ENCODE results near the gene FAM114A1. TPM values are rescaled to one million over a fixed set of nuclear protein-coding genes. Genes with fewer than 3 reads are reported as not detected.
"Not testable (repeated sequence)": the region's sequence is repeated elsewhere in the genome, so short reads cannot be mapped to it uniquely, and the experiment has no call there.

Gene FAM114A1
- total RNA-seq, 1 donor from 2014 or later = 117 TPM

- DNase-seq (ENCODE audit: low read depth, low spot score) = no peak
Measured at GRCh38 chr4:38902695-38903094, 35.1 kb downstream of the FAM114A1 start.

- DNase-seq (ENCODE audit: low read depth, low spot score) = no peak
Measured at GRCh38 chr4:38904090-38904666, 36.6 kb downstream of the FAM114A1 start.

GRCh38 chr4:38904682-38905081 lies 37.1 kb downstream of the FAM114A1 start:
- DNase-seq (ENCODE audit: low read depth, low spot score) = no peak

GRCh38 chr4:38905652-38906385 lies 38.2 kb downstream of the FAM114A1 start:
- no peak for DNase-seq (ENCODE audit: low read depth, low spot score)

GRCh38 chr4:38907696-38908270 lies 40.2 kb downstream of the FAM114A1 start:
- no peak for DNase-seq (ENCODE audit: low read depth, low spot score)

GRCh38 chr4:38909015-38909414 lies 41.4 kb downstream of the FAM114A1 start:
- DNase-seq (ENCODE audit: low read depth, low spot score) = no peak

- DNase-seq (ENCODE audit: low read depth, low spot score) = no peak
Measured at GRCh38 chr4:38911257-38911656, 43.7 kb downstream of the FAM114A1 start.

DNA sequence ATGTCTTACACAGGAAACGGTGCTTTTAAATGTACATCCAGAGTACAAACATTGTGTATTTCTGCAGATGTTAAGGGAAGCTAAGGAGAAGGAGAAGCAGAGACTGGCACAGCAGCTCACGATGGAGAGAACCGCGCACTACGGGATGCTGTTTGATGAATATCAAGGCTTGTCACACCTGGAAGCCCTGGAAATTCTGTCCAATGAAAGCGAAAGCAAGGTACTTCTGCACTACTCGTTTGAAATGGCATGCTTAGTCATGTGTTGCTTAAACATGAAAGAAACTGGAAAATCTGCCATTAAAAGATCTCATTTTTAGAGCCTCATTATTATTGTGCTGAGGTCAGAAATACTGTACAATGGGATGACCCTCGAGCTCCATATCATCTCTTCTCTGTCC lies 47.2 kb downstream of the FAM114A1 start:
- DNase-seq (ENCODE audit: low read depth, low spot score) = no peak

DNA sequence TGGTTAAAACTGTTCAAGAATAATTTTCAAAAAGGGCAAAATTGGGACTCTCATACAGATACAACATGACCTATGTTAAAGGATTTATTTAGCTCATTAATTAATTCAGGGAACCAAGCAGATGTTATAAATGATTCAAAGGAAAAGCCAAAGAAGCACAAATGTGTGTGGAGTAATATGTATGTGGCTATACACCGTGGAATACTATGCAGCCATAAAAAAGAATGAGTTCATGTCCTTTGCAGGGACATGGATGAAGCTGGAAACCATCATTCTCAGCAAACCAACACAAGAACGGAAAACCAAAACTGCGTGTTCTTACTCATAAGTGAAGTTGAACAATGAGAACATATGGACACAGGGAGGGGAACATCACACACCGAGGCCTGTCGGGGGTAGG lies 48.7 kb downstream of the FAM114A1 start:
- not testable (repeated sequence) for DNase-seq (ENCODE audit: low read depth, low spot score)

DNA sequence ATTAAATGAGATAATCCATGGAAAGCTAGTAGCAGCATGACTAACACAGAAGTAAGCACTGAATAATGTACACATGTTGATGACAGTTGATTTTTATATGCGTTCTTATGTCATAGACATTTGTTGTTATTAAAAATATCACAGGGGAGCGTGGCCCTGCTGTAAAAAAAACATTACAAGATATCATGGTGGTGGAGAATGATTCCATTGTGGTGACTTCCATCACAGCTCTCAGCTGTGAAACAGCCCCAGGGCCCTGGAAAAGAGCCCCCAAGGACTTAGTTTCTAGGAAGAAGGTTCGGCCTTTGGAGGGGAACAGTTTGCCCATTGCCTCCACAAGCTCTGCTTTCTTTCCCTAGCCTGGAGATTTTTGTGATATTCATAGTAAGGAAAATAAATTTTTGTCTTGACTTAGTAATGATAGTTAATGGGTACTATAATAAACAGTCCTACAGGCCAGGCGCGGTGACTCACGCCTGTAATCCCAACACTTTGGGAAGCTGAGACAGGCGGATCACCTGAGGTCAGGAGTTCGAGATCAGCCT lies 49.9 kb downstream of the FAM114A1 start:
- DNase-seq (ENCODE audit: low read depth, low spot score) = no peak

- DNase-seq (ENCODE audit: low read depth, low spot score) = no peak
Measured at GRCh38 chr4:38919494-38919893, 51.9 kb downstream of the FAM114A1 start.

- no peak for DNase-seq (ENCODE audit: low read depth, low spot score)
Measured at GRCh38 chr4:38920186-38920585, 52.6 kb downstream of the FAM114A1 start.

DNA sequence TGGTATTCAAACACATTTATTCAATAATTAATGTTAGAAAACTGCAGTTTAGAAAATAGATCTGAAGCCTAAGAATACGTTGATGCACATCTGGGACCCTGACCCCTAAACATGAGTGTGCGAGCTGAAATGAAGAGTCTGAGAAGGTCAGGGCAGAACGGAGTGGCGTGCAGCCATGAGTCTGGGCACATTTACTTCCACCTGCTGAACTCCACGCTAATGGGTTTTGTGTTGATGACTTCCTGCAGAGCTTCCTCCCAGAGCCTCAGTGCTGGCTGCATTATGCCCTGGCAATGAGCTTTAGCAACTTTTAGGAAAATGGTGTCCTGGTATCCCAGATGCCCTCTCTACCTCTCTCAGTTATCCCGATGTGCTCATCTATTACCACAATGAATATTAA lies 53.1 kb downstream of the FAM114A1 start:
- no peak for DNase-seq (ENCODE audit: low read depth, low spot score)

DNA sequence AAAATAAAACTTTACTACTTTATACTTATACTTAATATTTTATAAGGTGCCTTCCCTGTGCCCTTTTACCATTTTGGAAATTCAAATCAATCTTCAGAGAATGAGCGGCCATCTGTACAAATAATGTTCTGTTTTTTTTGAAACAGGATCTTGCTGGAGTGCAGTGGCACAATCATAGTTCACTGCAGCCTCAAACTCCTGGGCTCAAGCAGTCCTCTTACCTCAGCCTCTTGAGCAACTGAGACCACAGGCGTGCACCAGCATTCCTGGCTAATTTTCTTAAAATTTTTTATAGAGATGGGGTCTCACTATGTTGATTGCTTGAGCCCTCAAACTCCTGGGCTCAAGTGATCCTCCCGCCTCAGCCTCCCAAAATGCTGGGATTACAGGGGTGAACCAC lies 53.5 kb downstream of the FAM114A1 start:
- no peak for DNase-seq (ENCODE audit: low read depth, low spot score)

DNA sequence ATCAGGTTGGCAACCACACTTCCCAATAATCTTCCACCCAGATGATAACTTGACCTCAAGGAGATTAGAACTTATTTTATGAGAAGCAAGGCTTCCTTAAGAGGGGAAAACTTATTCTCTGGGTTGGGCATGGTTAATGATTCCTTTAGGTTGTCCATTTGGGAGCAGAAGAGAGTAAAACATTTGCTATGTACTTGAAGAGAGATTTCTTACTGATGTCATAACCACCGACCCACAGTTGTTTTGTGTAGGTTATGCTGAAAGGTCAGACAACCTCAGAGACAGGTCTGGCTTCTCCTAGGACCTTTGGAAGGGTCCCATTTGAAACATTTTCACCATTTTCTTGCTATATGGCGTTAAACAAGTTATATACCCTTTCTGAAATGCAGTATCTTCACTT lies 56.1 kb downstream of the FAM114A1 start:
- DNase-seq (ENCODE audit: low read depth, low spot score) = no peak

GRCh38 chr4:38924353-38924752 lies 56.7 kb downstream of the FAM114A1 start:
- DNase-seq (ENCODE audit: low read depth, low spot score) = no peak

- no peak for DNase-seq (ENCODE audit: low read depth, low spot score)
Measured at GRCh38 chr4:38925492-38926413, 58.1 kb downstream of the FAM114A1 start.

- no peak for DNase-seq (ENCODE audit: low read depth, low spot score)
Measured at GRCh38 chr4:38926896-38927295, 59.3 kb downstream of the FAM114A1 start.

GRCh38 chr4:38928568-38928967 lies 61.0 kb downstream of the FAM114A1 start:
- no peak for DNase-seq (ENCODE audit: low read depth, low spot score)

DNA sequence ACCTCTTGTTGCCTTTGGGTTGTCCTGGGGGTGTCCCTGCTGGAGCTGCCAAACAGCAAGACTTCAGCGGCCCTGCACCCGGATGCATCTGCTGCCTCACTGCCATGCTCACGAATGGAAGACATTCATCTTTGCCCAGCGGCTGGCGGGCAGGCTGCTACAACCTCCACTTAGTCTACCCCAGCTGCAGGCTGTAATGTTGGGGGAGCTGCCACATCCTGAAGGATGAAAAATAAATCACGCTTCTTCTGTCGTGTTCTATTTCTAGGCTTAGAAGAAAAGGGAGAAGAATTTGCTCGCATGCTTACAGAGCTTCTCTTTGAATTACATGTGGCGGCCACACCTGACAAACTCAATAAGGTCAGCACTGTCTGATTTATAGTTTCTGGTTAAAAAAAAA lies 61.4 kb downstream of the FAM114A1 start:
- DNase-seq (ENCODE audit: low read depth, low spot score) = no peak

GRCh38 chr4:38930204-38930603 lies 62.6 kb downstream of the FAM114A1 start:
- no peak for DNase-seq (ENCODE audit: low read depth, low spot score)

DNA sequence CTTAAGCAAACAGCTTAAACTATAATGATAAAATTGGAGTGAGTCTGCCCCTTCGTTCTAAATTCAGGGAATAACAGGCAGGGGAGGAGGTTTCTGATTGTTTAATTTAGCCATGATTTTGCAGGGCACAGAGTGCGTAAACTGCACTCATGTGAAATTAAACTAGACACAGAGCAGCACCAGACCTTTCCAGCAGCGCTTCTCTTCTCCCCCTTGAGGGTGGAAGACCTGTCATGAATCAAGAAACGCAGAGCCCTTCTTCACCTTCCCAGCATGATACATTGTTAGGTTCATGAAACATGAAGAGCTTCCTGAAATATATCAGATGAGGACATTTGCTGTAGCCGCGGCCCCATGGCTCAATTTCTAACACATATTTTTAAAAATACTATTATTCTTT lies 63.1 kb downstream of the FAM114A1 start:
- no peak for DNase-seq (ENCODE audit: low read depth, low spot score)
